GM18526 (cell line): ENCODE measurements around the gene SLC26A1.

Source experiments
- POLR2A ChIP-seq: IDR thresholded peaks from 3 replicates; pipeline ENCODE4 v1.6.1; 2011; ENCODE audit not compliant: insufficient read length; ENCODE audit errors: extremely low read depth

SLC26A1 gene

DNA sequence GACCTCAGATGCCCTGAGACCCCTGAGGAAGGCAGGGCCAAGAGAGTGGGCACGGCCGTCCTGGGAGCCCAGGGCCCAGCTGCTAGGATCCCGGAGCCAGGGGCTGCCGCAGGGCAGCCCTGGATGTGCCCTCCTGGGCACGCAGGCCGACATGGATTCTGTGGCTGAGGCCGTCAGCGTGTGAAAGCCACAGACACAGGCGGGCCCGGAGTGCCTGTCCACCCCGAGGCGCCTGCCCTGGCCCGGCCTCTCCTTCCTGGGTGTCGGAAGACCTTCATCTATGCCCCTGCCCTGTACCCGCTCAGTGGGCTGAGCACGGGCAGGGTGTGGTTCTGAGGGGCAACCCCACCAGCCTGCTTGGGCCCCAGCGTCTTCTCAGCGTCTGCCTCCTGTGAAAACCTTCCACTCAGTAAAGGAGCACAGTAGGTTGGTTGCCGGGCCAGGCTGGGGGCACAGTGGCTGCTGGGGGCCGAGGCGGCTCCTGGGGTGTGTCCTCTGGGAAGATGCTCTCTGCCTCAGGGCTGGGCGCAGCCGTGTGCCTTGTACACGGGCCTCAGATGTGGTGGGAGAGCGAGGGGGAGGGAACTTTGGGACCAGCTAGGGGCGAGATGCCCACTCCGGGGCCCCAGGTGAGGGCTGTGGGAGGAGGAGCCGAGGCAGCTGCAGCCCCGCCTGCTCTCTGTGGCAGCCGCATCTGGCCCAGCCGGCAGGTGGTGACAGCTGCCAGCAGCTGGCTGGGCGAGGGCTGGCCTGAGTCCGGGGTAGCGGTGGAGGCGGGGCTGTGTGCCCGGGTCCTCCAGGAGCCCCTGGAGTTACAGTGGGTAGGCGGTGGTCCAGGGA lies 39.0 kb upstream of the SLC26A1 start:
- TF ChIP-seq POLR2A, result no peak

DNA sequence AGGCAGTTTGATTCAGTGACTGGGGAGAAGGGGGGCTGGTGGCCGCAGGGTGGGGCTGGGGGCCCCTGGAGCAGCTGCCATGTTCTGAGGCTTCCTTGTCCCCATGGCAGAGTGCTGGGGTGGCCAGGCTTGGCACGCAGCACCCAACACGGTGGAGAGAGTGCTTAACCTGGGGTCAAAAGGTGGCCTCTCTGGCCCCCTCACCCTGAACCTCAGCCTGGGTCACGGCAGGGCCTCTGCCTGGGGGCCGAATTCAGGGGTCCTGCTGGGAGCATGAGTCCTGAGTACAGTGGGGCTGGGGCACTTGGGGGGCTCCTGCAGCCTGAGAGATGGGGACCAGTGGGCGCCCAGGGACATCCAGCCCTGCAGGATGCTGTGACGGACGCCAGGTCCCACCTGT lies 38.1 kb upstream of the SLC26A1 start:
- no peak for TF ChIP-seq POLR2A

DNA sequence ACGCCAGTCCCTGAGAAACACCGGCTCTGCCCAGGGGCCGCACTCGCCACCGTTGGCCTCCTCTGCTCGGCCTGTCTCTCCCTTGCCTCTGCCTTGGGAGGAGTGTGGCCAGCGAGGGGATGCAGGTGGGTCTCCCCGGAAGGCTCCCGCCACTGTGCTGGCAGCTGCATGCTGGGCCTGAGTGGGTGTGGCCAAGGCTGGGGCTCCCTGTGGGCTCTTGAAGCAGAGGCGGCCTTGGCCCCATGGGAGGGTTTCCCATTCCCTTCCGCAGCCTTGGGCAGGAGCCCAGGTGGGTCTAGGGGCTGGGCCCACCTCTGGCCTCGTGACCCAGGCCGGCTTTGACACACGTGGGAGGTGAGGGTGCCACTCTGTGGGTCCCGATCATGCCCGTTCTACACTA lies 37.4 kb upstream of the SLC26A1 start:
- no peak for TF ChIP-seq POLR2A

DNA sequence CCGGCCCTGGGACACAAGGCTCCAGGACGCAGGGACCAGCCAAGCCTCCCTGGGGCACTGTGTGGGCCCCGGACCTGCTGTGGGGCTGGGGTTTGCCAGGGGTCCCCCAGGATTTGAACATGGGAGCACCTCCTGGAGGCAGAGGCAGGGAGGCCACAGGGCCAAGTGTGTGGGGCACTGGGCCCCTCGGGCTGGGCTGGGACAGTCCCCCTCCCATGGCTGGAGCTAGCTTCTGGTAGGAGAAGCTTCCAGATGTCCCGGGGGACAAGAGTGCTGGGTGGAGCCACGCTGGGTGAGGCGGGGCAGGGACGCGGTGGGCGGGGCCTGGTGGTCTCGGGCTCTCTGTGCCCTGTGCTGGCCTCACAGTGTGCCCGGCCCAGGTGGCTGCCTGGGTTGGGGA lies 36.8 kb upstream of the SLC26A1 start:
- no peak for TF ChIP-seq POLR2A

DNA sequence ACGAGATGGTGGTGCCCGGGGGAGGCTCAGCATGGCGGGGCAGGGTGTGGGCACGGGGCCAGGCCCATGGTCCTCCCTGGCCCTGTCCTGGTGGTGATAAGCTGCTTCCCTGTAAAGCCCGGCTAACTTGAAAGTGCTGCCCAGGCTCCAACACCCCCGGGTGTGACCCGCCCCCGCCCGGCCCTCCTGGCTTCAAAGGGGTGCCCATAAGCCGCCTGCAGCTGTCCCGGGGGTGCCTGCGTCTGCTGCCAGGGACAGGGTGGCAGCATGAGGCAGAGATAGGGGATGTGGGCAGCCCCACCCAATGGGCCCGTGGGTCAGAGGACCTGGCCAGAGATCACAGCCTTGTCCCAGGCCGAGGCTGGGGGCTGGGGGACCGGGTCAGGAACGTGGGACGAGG lies 36.3 kb upstream of the SLC26A1 start:
- no peak for TF ChIP-seq POLR2A

DNA sequence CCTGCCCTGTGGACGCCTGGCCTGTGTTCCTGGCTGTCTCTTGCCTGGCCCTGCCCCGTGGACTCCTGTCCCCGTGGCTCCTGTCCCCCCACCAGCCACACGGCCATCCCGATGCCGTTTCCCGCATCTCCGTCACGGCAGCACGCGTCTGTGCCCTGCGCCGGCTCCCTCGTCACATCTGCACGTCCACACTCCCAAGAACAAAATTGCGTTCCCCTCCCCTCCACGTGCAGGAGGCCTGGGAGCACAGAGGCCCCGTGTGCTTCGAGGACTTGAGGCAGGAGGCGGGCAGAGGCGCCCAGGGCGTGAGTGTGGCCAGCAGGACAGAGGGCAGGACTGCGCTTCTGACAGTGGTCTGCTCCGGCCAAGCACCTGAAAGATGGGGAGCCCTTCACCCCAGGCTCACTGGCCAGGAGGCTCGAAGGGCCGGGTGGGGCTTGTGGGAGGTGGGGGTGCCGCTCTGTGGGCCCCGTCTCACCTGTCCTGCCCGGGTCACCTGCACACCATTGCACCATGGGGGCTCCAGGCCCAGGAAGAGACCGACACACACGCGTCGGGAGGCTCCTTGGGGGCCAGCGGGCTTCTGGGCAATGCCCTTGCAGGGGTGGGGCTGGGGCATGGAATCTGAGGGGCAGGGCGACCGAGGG lies 35.5 kb upstream of the SLC26A1 start:
- TF ChIP-seq POLR2A, result no peak

DNA sequence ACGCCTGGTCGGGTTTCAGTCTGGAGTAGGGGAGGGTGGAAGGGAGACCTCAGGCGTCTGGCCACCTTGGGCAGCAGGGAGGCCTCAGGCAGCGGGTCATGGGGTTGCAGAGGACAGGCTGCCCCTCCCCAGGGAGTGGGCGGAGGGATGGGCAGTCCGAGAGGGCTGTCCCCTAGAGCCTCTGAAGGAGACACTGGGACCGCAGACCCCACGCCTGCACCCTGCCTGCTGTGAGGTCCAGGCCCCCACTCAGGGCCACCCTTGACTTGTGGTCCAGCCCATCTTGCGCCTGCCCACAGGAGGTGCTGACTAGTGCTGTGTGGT lies 34.7 kb upstream of the SLC26A1 start:
- no peak for TF ChIP-seq POLR2A

DNA sequence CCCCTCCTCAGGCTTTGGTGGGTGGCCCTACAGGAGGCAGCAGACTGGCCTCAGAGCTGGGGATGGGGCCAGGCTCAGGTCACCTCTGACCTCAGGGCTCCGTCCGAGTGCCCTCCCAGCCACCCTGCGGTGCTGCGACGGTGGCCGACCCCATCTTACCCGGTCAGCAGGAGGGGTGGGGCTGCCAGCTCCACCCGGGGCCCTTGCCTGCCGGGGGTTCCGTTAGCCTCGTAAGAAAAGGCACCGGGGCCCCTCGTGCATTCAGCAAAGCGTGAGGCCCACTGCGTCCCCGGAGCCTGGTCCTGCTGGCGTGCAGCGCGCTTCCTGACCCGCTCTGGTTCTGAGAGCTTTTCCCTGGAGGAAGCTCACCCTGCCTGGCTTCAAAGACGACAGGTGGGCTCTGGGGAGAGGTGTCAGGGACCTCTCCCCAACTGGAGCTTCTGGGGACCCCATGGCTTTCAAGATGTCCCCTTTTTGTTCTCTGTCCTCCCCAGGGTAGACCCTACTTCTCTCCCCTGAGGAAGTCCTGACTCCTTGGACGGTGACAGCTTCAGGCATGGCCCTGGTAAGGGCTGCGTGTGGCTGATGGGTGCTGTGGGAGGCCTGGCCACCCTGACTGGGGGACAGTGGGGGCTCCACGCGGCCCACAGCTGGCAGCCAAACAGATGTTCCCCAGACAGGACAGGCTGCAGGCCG lies 34.2 kb upstream of the SLC26A1 start:
- TF ChIP-seq POLR2A, result no peak

DNA sequence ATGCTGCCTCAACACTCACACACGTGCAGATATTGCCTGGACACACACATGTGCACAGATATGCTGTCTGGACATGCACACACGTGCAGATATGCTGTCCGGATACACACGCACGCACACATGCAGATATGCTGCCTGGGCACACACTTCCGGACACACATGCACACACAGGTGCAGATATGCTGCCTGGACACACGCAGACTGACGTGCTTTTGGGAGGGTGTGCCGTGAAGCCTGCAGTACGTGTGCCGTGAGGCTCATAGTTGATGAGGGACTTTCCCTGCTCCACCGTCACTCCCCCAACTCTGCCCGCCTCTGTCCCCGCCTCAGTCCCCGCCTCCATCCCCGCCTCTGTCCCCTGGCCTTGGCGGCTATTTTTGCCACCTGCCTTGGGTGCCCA lies 32.9 kb upstream of the SLC26A1 start:
- TF ChIP-seq POLR2A, result no peak

DNA sequence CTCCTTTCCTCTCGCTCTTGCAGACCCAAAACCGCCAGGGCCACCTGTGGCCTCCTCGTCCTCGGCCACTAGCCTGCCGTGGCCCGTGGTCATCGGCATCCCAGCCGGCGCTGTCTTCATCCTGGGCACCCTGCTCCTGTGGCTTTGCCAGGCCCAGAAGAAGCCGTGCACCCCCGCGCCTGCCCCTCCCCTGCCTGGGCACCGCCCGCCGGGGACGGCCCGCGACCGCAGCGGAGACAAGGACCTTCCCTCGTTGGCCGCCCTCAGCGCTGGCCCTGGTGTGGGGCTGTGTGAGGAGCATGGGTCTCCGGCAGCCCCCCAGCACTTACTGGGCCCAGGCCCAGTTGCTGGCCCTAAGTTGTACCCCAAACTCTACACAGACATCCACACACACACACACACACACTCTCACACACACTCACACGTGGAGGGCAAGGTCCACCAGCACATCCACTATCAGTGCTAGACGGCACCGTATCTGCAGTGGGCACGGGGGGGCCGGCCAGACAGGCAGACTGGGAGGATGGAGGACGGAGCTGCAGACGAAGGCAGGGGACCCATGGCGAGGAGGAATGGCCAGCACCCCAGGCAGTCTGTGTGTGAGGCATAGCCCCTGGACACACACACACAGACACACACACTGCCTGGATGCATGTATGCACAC lies 31.8 kb upstream of the SLC26A1 start:
- no peak for TF ChIP-seq POLR2A

DNA sequence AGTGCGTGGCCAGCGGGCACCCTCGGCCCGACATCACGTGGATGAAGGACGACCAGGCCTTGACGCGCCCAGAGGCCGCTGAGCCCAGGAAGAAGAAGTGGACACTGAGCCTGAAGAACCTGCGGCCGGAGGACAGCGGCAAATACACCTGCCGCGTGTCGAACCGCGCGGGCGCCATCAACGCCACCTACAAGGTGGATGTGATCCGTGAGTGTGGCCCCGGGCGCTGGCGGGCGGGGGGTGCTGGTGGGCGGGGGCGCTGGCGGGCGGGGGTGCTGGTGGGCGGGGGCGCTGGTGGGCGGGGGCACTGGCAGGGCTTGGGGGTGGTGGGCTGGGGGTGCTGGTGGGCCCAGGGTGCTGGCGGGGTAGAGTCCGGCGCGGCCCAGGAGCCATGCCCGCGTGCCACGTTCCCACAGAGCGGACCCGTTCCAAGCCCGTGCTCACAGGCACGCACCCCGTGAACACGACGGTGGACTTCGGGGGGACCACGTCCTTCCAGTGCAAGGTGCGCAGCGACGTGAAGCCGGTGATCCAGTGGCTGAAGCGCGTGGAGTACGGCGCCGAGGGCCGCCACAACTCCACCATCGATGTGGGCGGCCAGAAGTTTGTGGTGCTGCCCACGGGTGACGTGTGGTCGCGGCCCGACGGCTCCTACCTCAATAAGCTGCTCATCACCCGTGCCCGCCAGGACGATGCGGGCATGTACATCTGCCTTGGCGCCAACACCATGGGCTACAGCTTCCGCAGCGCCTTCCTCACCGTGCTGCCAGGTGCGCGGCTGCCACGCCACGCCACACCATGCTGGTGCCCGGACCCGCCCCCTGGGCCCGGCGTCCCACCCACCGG lies 30.9 kb upstream of the SLC26A1 start:
- no peak for TF ChIP-seq POLR2A

DNA sequence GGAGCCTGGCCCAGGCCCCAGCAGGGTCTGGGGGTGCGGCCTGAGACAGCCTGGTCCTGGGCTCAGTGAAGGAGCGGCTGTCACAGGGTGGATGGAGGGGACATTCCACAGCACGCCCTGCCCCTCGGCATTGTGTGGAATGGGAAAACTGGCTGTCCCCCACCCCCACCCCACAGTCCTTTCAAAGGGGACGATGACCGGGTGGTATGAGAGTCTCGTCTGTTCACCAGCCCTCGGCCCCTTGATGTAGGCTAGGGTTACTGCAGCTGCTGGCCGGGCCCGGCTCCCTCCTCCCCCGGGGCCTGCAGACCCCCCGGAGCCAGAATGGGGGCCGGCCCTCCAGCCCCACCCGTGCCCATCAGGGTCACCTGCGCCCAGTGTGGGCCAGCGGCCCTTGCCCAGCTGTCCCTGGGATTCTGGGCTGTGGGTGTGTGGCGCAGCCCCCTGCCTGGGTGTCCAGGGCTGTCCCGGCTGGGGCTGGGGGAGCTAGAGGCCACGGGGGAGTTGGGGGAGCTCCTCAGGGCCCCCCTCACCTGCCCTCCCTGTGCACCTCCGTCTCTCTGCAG lies 30.0 kb upstream of the SLC26A1 start:
- no peak for TF ChIP-seq POLR2A

DNA sequence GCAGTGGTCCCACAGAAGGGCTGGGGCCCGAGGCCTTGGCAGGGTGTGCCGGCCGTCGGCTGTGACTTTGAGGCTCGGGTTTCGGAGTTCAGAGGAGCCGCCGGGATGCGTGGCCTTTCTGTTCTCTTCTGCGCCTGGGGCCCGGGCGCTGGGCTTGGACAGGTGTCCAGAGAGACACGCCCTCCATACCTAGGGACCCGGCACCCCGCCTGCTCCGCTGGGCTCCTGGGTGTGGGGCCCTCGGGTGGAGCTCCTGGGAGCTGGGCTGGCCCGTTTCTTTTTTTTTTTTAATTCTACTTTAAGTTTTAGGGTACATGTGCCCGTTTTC lies 29.5 kb upstream of the SLC26A1 start:
- TF ChIP-seq POLR2A, result no peak

DNA sequence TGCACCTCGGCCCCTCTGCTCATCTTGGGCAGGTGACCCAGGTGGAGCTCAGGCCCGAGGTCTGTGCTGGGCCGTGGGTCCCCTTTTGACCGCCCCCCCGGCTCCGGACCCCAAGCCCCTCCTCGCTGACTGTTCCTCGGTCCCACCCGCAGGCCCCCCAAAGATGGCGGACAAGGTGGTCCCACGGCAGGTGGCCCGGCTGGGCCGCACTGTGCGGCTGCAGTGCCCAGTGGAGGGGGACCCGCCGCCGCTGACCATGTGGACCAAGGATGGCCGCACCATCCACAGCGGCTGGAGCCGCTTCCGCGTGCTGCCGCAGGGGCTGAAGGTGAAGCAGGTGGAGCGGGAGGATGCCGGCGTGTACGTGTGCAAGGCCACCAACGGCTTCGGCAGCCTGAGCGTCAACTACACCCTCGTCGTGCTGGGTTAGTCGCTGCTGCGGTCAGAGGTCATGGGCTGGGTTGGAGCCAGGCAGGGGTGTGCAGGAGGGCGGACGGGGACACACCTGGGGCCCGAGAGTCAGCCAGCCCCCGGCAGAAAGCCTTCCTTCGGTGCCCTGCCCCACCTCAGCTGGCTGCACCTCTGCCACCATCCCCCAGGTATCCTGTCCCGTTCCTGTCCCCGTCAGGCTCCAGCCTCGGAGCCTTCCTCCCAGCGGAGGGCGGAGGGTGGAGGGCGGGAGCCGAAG lies 29.0 kb upstream of the SLC26A1 start:
- TF ChIP-seq POLR2A, result no peak

DNA sequence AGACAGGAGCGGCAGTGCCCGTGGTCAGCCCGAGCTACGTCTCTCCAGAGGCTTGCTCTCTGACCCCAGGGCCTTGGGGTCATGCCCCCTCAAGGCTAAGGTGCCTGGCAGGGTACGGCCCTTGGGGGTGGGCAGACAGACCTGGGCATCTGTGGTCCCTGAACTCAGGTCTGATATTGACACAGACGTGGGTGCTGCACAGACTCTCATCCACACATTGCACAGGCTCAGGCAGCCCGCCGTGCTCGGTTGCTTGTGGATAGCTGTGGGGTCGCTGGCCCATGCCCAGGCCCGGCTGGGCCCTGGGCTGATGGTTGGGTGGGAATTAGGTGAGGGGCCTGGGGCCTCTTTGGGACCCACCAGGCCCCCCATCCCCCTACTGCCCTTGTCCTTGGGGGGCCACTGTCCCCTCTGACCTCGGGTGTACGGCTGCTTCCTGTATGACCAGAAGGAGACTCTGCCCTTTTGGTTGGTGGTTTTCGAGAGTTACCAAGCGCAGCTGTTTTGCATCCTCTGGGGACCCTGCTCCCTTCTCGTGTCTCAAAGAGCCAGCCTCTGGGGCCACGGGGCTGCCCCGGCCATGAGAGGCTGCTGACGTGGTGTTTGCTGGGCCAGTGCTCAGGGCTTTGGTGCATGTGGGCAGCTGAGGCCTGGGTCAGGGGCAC lies 28.3 kb upstream of the SLC26A1 start:
- no peak for TF ChIP-seq POLR2A
